GM18858 (cell line): ENCODE measurements around the gene GRAP2.
"Not testable (repeated sequence)": the region's sequence is repeated elsewhere in the genome, so short reads cannot be mapped to it uniquely, and the experiment has no call there.

Experiments
- ATAC-seq: cut with Tn5 transposase; IDR thresholded peaks from one replicate; pipeline ENCODE4 v1.9.1; 2021; ENCODE audit not compliant: unreplicated experiment

Gene GRAP2

DNA sequence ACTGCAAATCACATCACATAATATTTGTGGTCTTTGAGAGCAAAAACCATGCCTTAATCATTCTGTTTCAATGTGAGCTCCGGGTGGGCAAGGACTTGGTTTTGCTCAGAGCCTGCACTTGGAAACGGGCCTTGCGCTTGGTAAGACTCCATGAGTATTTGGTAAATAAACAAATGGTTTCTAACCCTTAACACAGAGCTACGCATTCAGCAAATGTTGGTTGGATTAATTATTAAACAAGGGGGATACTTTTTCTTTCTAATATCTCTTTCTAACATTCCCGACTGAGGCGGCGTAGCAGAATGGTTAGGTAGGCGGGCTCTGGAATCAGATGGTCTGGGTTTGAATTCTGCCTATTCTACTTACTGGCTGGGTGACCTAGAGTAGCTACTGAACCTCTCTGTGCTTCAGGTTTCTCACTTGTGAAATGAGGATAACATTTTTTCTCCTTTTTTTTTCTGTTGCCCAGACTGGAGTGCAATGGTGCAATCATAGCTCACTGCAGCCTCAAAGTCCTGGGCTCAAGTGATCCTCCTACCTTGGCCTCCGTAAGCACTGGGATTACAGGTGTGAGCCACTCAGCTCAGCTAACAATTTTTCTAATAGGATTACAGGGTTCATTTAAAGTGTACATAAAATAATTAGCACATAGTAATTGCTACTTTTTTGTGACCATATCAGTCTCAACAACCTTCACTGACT, 90.4 kb downstream of the GRAP2 start:
- no peak for ATAC-seq

DNA sequence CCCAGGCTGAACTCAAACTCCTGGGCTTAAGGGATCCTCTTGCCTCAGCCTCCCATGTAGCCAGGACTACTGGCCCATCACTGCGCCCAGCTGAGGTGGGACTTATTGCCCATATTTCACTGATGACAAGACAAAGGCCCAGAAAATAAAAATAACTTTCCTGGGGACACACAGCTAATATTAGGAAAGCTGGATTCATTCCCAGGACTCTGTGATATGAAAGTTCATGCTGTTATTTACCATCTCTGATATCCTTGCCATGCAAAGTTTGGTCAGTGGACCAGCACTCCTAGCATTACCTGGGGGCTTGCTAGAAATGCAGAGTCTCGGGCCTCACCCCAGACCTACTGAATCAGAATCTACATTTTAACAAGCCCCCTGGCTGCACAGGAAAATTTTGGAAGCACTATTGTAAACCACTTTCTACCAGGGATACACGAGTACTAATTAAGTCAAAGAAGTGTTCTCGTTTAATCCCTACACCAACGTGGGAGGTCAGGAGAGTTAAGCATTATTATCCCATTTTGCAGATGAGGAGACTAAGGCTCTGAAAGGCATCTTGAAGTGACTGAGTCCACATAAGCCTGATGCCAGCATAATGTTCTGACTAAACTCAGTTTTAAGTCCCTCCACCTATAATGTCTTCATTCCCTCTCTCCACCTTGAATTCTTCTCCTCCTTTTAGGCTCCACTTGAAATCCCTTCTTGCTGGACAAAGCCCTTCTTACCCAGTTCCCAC, 91.4 kb downstream of the GRAP2 start:
- ATAC-seq, result no peak

- not testable (repeated sequence) for ATAC-seq
These were observed 92.0 kb downstream of the GRAP2 start for GRCh38 chr22:39992894-39993293.

- ATAC-seq, result no peak
These were observed 93.2 kb downstream of the GRAP2 start for GRCh38 chr22:39994041-39994565.

- ATAC-seq, result no peak
These were observed 93.9 kb downstream of the GRAP2 start, which contains the start of gene FAM83F for GRCh38 chr22:39994566-39995392. Gene FAM83F (plus strand): TSS chr22:39994954. CDS start chr22:39995043, 89 bp downstream.

- ATAC-seq, result no peak
These were observed 94.7 kb downstream of the GRAP2 start for GRCh38 chr22:39995393-39996252.

GRCh38 chr22:39996732-39997131, 95.8 kb downstream of the GRAP2 start:
- no peak for ATAC-seq

GRCh38 chr22:39997421-39997820, 96.5 kb downstream of the GRAP2 start:
- ATAC-seq, result no peak

DNA sequence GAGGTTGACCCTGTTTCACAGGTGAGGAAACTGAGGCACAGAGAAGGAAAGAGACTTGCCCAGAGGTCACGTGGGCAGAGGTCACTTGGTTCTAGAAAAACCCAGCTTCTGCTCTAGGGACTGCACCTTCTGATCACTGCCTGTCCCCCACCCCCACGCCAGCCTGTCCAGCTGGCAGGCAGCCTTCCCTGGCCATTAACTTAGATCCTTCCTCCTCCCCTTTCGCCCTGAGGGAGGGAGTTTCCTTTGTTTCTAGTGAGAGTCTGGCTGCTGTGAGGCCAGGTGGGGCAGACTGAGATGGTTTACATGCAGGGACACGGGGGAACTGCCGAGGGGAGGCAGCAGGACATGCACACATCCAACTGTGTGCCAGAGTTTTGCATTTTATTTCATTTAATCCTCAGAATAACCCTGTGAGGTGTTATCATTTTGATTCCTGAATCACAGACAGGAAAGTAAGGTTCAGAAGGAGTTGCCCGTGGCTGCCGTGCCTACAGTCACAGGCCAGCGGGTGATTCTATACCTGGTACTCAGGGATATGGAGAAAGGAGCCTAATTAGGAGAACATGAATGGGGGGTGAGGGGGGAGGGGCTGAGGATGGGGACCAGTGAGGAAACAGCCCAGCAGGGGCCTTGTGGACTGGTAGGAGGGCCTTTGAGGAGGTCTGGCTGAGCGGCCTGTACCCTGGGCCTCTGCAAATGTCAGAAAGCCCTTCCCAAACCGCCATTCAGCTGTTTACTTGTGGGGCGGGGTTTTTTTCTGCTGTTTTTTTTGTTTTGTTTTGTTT, 97.2 kb downstream of the GRAP2 start:
- no peak for ATAC-seq

GRCh38 chr22:39999144-39999757, 98.4 kb downstream of the GRAP2 start:
- ATAC-seq, result no peak

- ATAC-seq, result no peak
These were observed 99.3 kb downstream of the GRAP2 start for GRCh38 chr22:40000171-40000570.

DNA sequence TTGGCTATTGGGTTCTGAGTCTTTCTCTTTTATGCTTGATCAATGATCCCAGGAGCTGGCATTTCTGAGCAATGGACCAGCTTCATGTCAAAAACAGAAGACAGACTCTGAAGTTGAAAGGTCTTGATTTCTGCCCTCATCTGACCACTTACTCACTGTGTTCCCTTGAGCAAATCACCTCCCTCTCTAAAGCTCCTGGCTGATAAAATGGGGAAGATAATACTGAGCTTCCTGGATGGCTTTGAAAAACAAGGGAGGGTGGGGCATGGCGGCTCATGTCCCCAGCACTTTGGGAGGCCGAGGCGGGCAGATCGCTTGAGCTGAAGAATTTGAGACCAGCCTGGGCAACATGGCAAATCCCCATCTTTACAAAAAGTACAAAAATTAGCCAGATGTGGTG, 100.2 kb downstream of the GRAP2 start:
- ATAC-seq, result no peak

DNA sequence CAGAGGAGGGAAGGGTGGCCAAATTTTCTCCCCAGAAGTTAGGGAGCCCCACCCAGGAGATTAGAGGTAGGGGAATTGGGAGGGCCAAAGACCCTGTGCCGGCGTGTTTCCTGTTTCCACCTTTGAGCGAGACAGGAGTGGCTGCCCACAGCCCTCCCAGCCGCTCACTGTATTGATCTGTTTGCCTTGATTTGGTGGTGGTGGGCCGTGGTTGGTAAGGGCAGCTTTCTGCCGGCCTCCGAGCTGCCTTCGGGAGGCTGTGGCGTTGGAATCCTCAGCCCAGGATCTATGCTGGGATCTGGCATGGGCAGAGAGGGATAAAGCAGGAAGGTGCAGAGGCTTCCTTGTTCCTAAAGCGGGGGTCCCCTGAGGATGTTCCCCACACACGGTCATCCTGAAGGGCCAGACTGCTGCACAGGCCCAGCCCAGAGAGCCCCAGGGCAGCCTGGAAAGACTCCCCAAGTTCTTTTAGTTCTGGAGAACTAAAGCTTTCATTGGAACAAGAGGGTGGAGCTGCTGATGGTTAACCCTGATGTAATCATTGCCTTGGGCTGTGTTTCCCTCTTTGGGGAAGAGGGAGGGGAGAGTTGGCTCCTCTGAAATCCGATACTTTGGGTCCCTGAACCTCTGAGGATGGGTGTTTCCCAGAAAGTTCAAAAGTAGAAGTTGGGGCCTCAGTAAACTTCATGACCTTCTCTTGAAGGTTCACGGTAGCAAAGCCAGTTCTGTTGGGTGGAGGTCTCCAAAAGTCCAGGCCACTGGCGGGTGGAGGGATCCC, 101.1 kb downstream of the GRAP2 start:
- no peak for ATAC-seq

- no peak for ATAC-seq
These were observed 102.2 kb downstream of the GRAP2 start for GRCh38 chr22:40002935-40003715.

- no peak for ATAC-seq
These were observed 104.0 kb downstream of the GRAP2 start for GRCh38 chr22:40004836-40005235.

GRCh38 chr22:40006641-40007040, 105.8 kb downstream of the GRAP2 start:
- ATAC-seq, result no peak

DNA sequence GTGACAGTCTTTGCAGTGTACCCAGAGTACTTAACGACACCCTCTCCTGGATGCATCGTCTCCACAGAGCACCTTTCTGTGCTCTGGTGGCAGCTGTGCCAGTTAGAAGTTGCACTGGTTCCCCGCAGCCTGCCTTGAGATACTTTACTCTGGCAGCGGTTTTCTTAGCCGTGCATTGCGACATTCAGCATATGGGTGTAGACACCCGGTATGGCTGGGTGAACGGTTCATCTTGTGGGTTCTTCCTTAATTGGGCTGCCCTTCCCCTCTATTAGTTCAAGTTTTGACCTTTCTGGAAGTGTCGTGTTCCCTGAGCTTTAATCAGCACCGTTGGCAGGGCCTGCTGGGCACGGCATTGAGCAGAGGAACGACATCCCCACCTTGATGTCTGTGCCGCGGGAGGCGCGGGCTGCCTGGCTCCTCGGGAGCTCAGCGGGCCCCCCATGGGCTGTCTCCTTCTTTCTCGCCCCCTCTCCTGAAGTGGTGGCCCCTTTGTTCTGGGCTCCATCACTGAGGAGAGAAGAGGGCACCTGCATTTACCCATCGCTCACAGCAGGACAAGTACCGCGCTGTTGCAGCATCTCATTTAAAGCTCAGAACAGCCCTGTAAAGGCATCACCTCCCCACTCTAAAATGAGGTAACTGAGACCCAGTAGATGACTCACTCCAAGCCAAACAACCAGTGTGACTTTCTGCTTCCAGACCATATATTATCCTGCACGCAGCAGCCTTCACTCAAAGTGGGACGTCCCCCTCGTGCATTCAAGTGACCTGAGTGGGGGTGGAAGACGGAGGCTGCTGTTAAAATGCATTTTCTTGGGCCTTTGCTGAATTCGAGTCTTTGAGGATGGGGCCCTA, 107.2 kb downstream of the GRAP2 start:
- no peak for ATAC-seq
